HCT116 (cell line): ENCODE data around the gene HDGF.

Experiments used
- CEBPB ChIP-seq: IDR thresholded peaks from 2 replicates; pipeline ENCODE4 v1.6.1; 2012; ENCODE audit warnings: low read depth
- EZH2 ChIP-seq: fragments of 200-600 bp; sonication (generic); IDR thresholded peaks from 2 replicates; pipeline ENCODE4 v1.6.1; 2017; ENCODE audit warnings: antibody characterized with exemption, mixed run types
- EZH2phosphoT487 ChIP-seq: fragments of 200-600 bp; IDR thresholded peaks from 2 replicates; pipeline ENCODE4 v1.6.1; 2018; ENCODE audit warnings: antibody characterized with exemption, borderline replicate concordance
- POLR2AphosphoS5 ChIP-seq: IDR thresholded peaks from 2 replicates; pipeline ENCODE4 v1.6.1; 2011; ENCODE audit warnings: mild to moderate bottlenecking, low read depth, low read length, moderate library complexity
- TF ChIP-seq, protein P1 (sequence below), 3 experiments: fragments of 200-600 bp in 1 of 3; sonication (generic) in 1 of 3; IDR thresholded peaks in 2 of 3; conservative IDR thresholded peaks in 1 of 3; 2 replicates each; pipeline ENCODE4 v1.5.1; 2012 to 2017; ENCODE audit warnings: low read depth in 2 of 3, low read length in 2 of 3, antibody characterized with exemption in 1 of 3, borderline replicate concordance in 1 of 3, control low read depth in 1 of 3, mild to moderate bottlenecking in 1 of 3, mixed read lengths in 1 of 3, mixed run types in 1 of 3, moderate library complexity in 1 of 3; ENCODE audit not compliant: insufficient read depth in 1 of 3

DNA sequence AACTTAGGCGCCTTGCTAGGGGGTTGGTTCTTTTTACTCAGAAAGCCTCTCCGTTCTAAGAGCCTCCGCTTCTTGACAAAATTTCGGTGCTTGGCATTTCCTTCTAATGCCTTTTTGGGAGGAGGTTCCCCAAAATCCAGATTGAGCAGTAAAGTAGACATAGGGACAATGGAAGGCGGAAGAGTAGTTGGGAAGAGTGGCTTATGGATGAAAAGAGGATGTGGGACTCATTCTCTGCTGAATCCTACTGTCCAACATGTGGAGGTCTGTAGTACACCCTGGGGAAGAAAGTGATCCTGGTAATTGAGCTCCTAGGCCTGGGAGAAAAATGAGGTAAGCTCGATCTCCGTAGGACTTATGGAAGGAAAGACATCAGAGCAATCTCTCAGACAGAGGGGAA lies 24.0 kb downstream of the HDGF start:
- no peak for TF ChIP-seq EZH2
- TF ChIP-seq, protein P1, sequence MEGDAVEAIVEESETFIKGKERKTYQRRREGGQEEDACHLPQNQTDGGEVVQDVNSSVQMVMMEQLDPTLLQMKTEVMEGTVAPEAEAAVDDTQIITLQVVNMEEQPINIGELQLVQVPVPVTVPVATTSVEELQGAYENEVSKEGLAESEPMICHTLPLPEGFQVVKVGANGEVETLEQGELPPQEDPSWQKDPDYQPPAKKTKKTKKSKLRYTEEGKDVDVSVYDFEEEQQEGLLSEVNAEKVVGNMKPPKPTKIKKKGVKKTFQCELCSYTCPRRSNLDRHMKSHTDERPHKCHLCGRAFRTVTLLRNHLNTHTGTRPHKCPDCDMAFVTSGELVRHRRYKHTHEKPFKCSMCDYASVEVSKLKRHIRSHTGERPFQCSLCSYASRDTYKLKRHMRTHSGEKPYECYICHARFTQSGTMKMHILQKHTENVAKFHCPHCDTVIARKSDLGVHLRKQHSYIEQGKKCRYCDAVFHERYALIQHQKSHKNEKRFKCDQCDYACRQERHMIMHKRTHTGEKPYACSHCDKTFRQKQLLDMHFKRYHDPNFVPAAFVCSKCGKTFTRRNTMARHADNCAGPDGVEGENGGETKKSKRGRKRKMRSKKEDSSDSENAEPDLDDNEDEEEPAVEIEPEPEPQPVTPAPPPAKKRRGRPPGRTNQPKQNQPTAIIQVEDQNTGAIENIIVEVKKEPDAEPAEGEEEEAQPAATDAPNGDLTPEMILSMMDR (IDR thresholded peaks at IDR 0.05 in 2 of 3, conservative IDR thresholded peaks at IDR 0.05 in 1 of 3; ENCODE audit: borderline replicate concordance in 1 of 3, insufficient read depth in 1 of 3, low read depth in 2 of 3, low read length in 2 of 3) = no peak
- no peak for TF ChIP-seq EZH2phosphoT487
- TF ChIP-seq CEBPB = no peak
- TF ChIP-seq POLR2AphosphoS5 = no peak
